RWPE2 (cell line): ENCODE data around the gene TDRKH.

ENCODE experiments used
- ATAC-seq: fragments of 200-7000 bp; cut with Tn5 transposase; 3 replicates; pipeline ENCODE4 v1.9.1; 2021; ENCODE audit warnings: low read depth
- DNase-seq: peaks from one replicate; pipeline ENCODE4 v3.0.0-alpha.2; 2020; ENCODE audit warnings: low spot score
- H3K27ac ChIP-seq: fragments of 450-650 bp; 2 replicates; pipeline ENCODE4 v1.5.1; 2017; ENCODE audit warnings: mild to moderate bottlenecking; ENCODE audit not compliant: poor library complexity, severe bottlenecking
- H3K27me3 ChIP-seq: fragments of 250-450 bp; sonication (Bioruptor Pico); 2 replicates; pipeline ENCODE4 v1.5.1; 2021; ENCODE audit warnings: mild to moderate bottlenecking, moderate library complexity; ENCODE audit not compliant: insufficient read depth, poor library complexity, severe bottlenecking
- H3K36me3 ChIP-seq: fragments of 250-450 bp; sonication (Bioruptor Pico); 2 replicates; pipeline ENCODE4 v1.5.1; 2020; ENCODE audit warnings: low read depth, mild to moderate bottlenecking, moderate library complexity
- H3K4me1 ChIP-seq: fragments of 250-450 bp; sonication (Bioruptor Pico); 2 replicates; pipeline ENCODE4 v1.5.1; 2021; ENCODE audit warnings: mild to moderate bottlenecking, moderate library complexity; ENCODE audit not compliant: insufficient read depth, poor library complexity, severe bottlenecking
- H3K4me3 ChIP-seq: fragments of 250-450 bp; sonication (Bioruptor Pico); 2 replicates; pipeline ENCODE4 v1.5.1; 2021; ENCODE audit warnings: mild to moderate bottlenecking, moderate library complexity; ENCODE audit not compliant: severe bottlenecking
- H3K9me3 ChIP-seq: fragments of 250-450 bp; sonication (Bioruptor Pico); 2 replicates; pipeline ENCODE4 v1.5.1; 2021; ENCODE audit warnings: mild to moderate bottlenecking, moderate library complexity; ENCODE audit not compliant: severe bottlenecking
- TF ChIP-seq, protein P1 (sequence below): fragments of 450-650 bp; IDR thresholded peaks from one replicate; pipeline ENCODE4 v1.5.1; 2017; ENCODE audit warnings: mild to moderate bottlenecking, moderate library complexity; ENCODE audit not compliant: poor library complexity, severe bottlenecking

Gene TDRKH

DNA sequence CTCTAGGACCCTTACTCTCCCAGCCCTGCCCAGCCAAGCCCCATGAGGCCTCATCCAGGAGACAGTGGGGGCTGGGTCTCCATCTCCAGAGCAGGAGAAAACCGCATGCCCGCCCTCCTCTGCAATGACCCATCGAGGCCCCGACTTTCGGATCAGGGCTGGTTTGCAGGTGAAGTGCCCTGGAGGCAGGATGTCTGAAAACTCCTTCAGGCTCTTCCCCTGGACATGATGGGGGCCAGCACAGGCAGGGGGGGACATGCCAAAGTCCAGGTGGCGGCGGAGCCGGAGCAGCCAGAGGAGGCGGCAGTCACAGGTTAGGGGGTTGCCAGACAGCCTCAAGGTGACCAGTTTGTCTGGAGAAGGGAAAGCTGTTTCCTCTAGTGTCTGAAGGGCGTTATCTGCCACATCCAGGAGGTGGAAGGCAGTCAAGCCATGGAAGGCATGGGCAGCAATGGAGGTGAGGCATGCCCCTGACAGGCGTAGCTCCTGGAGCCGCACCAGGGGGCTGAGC lies 11.1 kb upstream of the TDRKH start:
- H3K36me3 ChIP-seq, result no peaks in the 10 kb centered on the region
- no peak overlapping the region for H3K27ac ChIP-seq
- no peaks in the 10 kb centered on the region for H3K27me3 ChIP-seq
- no peaks in the 10 kb centered on the region for H3K9me3 ChIP-seq
- no peak for DNase-seq
- TF ChIP-seq, protein P1, sequence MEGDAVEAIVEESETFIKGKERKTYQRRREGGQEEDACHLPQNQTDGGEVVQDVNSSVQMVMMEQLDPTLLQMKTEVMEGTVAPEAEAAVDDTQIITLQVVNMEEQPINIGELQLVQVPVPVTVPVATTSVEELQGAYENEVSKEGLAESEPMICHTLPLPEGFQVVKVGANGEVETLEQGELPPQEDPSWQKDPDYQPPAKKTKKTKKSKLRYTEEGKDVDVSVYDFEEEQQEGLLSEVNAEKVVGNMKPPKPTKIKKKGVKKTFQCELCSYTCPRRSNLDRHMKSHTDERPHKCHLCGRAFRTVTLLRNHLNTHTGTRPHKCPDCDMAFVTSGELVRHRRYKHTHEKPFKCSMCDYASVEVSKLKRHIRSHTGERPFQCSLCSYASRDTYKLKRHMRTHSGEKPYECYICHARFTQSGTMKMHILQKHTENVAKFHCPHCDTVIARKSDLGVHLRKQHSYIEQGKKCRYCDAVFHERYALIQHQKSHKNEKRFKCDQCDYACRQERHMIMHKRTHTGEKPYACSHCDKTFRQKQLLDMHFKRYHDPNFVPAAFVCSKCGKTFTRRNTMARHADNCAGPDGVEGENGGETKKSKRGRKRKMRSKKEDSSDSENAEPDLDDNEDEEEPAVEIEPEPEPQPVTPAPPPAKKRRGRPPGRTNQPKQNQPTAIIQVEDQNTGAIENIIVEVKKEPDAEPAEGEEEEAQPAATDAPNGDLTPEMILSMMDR, result no peak
- no peak overlapping the region for H3K4me3 ChIP-seq
- ATAC-seq, result no peak
- no peaks in the 10 kb centered on the region for H3K4me1 ChIP-seq

DNA sequence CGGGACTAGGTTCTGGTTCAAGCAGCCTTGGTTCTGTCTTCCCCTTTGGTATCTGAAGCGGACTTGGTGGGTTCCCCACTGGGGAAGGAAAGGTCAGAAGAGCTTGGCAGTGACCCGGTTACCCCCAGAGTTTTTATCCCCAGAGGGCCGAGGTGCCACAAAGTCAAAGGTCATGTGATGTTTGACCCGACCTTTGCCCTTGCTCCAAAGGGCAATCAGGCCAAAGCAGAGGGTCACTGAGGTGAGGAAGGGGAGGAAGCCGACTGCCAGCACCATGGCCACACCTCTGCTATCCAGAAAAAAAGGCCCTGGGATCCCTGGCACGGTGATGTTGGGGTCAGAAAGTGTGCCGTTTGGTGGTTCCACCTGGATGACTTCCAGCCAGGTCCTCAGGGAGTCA lies 10.5 kb upstream of the TDRKH start:
- Histone ChIP-seq H3K36me3 (no peaks in the 10 kb centered on the region), H3K27me3 (no peaks in the 10 kb centered on the region), H3K4me1 (no peaks in the 10 kb centered on the region), H3K4me3 (no peak overlapping the region), H3K9me3 (no peaks in the 10 kb centered on the region), H3K27ac (no peak overlapping the region)
- ATAC-seq (no peak), DNase-seq (no peak)
- TF ChIP-seq, protein P1, result no peak

DNA sequence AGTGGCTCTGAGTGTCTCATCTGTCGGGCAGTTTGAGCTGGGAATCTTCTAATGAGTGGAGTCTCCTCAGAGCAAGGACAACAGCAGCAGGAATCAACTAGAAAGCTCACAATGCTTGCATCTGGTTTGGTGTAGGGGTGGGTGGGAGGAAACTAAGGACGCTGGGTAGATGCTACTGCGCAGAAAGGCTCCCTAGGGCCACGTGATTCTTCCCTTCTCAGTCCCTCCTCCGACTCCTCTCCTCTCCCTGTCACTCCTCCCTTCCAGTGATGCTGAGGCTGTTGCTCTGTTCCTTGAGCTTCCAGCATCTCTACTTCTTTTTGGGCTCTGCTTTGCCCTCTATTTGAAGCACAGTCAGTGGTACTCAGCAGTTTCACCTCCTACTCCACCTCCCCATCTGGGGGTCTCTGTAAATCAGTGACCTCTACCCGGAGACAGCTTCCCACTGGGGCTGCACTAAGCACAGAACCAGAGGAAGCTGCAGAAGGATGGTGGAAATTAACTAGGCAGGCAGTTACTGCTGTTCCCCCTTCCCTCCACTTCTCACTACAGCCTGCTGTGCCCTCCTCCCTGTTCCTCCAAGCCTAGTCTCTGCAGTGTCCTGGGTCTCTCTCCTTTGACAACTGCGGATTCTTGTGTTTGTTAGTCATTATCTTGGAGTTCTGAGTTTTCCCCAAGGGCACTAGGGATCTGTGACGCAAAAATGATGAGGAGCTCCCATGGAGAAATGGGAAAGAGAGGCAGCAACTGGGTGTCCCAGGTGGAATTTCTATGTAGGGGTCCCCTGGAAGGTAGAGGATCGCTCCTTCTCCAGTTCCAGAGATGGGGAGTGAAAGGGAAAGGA lies 9.1 kb upstream of the TDRKH start:
- H3K27me3 ChIP-seq, result no peaks in the 10 kb centered on the region
- H3K27ac ChIP-seq, result no peak overlapping the region
- H3K9me3 ChIP-seq, result no peaks in the 10 kb centered on the region
- TF ChIP-seq, protein P1, result no peak
- DNase-seq (no peak), ATAC-seq (no peak)
- H3K36me3 ChIP-seq, result no peaks in the 10 kb centered on the region; the same call in 1 of the 2 replicates
- H3K4me3 ChIP-seq, result no peak overlapping the region
- H3K4me1 ChIP-seq, result no peaks in the 10 kb centered on the region

DNA sequence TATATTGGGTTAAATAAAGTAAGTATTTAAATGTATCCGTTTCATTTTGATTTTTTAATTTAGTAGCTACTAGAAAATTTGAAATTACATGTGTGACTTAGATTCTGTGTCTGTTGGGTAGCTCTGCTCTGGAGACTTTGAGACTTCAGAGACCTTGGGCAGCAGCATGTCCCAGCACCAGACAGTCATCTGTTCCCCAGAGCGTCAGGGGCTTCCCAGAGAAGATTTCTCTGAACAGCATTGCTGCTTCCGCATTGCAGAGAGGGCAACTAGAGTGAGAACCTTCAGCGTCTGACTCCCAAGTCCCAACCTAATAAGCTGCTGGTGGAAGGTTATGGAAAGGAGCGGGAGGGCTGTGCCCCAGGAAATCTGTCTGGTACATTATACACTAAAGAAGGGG lies 8.3 kb upstream of the TDRKH start:
- Histone ChIP-seq H3K4me1 (no peaks in the 10 kb centered on the region), H3K9me3 (no peaks in the 10 kb centered on the region), H3K36me3 (no peaks in the 10 kb centered on the region; the same call in 1 of the 2 replicates), H3K27ac (no peak overlapping the region), H3K4me3 (no peak overlapping the region), H3K27me3 (no peaks in the 10 kb centered on the region)
- TF ChIP-seq, protein P1, result no peak
- DNase-seq (no peak), ATAC-seq (no peak)
